Right forelimb (tissue), 1 donor: ENCODE results near the gene FGF22.
A peak's percentile ranks its signal among the peaks of the same experiment; 100 is the strongest.
"Not testable (repeated sequence)": the region's sequence is repeated elsewhere in the genome, so short reads cannot be mapped to it uniquely, and the experiment has no call there.

Experiments used
- DNase-seq: peaks from one replicate; pipeline ENCODE4 v3.0.0-alpha.2; 2018

The FGF22 gene

GRCh38 chr19:622666-623065 lies 17.0 kb upstream of the FGF22 start:
- DNase-seq, result no peak

GRCh38 chr19:623175-623916 lies 16.3 kb upstream of the FGF22 start:
- no peak for DNase-seq

DNA sequence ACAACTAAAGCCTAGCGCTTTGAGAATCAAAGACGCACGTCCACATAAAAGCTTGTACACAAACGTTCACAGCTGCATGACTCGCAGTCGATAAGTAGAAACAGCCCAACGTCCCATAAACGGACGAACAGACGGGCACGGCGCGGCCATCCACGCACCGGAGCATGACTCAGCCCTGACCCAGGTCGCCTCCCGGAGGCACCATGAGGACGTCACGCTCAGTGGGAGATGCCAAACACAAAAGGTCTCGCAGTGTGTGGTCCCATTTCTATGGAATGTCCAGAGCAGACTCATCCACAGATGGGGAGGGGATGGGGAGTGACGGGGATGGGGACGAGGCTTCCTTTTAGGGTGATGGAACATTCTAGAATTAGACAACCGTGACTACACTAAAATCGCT lies 15.7 kb upstream of the FGF22 start:
- no peak for DNase-seq

- DNase-seq, result no peak
Observed at GRCh38 chr19:624433-625109, 15.1 kb upstream of the FGF22 start.

DNA sequence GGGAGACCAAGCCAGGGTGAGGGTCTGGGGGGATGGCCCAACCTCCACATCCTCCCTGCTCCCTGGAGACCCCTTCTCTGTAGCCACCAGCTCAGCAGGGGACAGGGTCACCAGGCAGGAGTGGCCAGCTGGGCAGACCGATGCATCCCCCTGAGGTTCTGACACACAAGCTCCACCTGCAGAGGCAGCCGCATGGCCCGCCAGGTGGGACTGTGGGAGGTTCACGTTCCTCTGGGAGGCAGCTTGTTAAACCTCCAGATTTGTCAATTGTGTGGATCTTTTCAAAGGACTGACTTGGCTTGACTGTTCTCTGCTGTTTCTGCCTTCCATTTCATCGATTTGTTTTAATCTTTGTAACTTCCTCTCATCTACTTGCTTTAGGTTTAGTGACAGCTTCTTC lies 14.4 kb upstream of the FGF22 start:
- no peak for DNase-seq

DNA sequence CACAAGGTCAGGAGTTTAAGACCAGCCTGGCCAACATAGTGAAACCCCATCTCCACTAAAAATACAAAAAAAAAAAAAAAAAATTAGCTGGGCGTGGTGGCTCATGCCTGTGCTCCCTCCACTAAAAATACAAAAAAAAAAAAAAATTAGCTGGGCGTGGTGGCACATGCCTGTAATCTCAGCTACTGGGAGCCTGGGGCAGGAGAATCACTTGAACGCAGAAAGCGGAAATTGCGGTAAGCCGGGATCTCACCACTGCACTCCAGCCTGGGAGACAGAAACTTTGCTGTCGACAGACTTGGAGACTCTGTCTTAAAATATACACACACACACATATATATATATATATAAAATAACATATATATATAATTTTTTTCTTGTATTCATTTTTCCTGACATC lies 13.1 kb upstream of the FGF22 start:
- not testable (repeated sequence) for DNase-seq

GRCh38 chr19:628168-628567 lies 11.5 kb upstream of the FGF22 start:
- no peak for DNase-seq

DNA sequence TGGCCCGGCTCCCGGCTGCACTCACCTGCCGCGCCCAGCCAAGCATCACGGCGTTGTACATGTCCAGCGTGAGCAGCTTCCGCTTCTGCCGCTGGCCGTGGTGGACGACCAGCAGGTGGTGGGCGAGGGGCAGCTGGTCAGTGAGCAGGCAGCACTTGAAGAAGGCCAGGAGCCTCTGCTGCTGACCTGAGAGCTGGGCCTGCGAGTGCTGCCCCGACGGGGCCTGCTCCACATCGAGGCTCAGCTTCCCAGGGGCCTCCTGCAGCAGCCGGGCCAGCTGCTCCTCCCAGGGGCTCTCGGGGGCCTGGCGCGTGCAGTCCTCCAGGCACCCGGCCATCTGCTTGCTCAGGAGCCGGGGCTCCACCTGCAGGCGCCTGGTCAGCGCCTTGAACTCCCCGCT lies 10.2 kb upstream of the FGF22 start:
- not testable (repeated sequence) for DNase-seq

DNA sequence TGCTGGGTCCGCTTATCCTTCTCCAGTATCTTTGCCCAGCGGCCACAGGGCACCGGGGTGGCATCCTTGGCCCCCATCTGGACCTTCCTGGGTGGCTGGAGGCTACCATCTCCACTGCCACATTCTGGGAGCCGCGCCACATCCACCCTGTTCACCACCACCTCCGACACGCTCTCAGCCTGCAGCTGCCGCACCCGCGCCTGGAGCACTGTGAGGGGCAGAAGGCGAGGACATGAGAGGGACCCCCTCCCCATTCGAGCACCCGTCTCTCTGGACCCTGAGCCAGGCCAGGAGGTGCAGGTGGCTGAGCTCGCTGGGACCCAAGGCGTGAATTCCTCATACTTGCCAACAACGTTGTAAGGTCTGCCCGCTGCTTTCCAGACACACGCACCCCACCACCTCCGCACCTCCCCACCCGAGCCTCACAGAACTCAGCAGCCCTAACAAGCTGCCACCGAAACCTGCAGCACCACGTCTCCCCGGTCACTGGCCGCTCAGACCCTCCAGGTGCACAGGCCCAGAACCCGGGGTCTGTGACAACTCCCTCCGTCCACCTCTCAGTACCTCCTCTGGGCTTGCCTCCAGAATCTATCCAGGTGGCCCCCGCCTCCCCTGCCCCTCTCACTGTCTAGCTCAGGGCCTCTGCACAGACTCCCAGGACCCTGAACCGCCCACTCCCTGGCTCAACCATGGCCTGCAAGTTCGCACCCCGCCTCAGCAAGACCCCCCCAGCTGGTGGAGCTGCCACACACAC lies 9.5 kb upstream of the FGF22 start:
- no peak for DNase-seq

GRCh38 chr19:632579-633067 lies 7.1 kb upstream of the FGF22 start:
- no peak for DNase-seq

DNA sequence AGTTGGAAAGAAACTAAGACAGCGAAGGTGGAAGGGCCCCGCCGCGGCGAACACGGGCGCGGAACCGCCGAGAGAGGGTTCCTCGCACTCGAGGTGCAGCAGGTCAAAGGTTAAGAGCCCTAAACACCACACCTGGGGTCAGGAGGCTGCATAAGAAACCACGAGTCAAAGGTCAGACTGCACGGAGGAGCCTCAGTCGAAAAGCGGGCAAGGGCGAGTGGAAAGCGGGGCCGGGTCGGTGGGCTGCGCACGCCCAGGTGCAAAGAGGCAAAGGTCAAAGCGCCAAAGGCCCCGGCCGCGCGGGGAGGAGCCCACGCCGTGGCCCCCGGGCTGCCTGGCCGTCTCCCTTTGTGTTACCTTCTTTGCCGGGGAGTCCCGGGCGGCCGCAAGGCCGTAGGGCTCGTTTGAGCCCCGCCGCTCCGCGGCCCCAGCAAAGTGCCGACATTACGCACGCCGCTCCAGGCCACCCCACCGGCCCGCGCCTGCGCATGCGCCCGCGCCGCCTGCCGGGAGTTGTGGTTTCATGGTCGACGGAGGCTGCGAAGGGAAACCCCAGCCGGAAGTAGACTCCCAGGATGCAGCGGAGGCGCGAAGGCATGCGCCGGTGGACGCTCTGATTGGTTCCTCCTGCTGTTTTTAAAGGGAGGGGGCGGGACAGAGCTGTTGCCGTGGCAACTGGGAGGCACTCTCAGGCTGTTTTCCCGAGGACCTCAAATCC lies 6.5 kb upstream of the FGF22 start, which contains the start of gene POLRMT:
TSS of gene POLRMT (minus strand) at position 470 of the 718 bp plus-strand sequence. CDS start at position 445, 25 bp downstream.
- peak; percentile 98 for DNase-seq

- DNase-seq, result no peak
Observed at GRCh38 chr19:633786-634639, 5.7 kb upstream of the FGF22 start.

- DNase-seq, result no peak
Observed at GRCh38 chr19:634975-635652, 4.6 kb upstream of the FGF22 start.

DNA sequence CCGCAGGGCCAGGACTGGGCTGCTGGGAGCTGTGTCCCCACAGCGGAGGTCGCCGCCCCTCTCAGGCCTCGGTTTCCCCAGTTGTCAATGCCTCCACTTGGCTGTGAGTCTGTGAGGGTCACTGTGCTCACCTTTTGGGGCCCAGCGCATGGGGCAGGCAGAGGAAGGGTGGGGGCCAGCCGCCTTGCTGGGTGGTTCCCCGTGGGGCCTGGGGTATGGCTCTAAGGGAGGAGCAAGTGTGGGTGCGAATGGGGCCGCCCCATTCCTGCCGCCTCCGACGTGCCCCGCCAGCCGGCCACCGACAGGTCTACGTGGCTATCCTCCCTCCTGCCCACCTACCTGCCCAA lies 800 bp upstream of the FGF22 start:
- no peak for DNase-seq

DNA sequence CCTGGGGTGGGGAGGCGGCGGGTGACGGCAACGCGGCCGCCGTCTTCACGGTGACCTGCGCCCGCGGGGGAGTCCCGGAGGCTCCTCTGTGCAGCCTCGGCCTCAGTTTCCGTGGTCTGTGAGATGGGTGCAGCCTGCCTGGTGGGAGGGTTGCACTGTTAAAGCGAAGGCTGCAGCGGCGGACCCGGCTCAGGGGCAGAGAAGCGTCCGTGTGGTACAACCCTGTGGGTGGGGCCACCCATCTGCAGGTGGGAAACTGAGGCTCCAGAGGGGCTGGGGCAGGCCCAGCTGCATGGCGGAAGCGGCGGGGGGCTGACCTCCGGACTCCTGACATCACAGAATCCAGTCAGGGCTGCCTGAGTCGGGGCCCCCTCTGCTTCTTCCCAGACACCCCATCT lies 481 bp downstream of the FGF22 start:
- no peak for DNase-seq

- no peak for DNase-seq
Observed at GRCh38 chr19:640606-641189, 1.0 kb downstream of the FGF22 start.

DNA sequence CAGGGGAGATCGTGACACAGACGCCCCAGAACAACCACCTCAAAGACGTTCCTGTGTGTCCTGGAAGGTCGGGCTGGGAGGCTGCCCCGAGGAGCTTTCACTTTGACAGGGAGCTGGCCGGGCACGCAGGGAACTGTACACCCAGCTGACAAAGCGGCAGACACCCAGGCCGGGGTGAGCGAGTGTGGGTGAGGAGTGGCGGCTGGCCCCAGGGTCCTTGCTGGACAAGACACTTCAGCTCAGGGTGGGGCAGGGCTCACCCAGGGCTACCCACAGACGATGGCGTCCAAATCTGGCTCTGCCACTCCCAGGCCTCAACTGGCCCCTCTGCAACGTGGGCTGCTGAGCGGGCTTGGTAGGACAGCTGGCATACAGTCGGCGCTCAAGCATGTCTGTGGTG lies 2.0 kb downstream of the FGF22 start:
- DNase-seq, result no peak

DNA sequence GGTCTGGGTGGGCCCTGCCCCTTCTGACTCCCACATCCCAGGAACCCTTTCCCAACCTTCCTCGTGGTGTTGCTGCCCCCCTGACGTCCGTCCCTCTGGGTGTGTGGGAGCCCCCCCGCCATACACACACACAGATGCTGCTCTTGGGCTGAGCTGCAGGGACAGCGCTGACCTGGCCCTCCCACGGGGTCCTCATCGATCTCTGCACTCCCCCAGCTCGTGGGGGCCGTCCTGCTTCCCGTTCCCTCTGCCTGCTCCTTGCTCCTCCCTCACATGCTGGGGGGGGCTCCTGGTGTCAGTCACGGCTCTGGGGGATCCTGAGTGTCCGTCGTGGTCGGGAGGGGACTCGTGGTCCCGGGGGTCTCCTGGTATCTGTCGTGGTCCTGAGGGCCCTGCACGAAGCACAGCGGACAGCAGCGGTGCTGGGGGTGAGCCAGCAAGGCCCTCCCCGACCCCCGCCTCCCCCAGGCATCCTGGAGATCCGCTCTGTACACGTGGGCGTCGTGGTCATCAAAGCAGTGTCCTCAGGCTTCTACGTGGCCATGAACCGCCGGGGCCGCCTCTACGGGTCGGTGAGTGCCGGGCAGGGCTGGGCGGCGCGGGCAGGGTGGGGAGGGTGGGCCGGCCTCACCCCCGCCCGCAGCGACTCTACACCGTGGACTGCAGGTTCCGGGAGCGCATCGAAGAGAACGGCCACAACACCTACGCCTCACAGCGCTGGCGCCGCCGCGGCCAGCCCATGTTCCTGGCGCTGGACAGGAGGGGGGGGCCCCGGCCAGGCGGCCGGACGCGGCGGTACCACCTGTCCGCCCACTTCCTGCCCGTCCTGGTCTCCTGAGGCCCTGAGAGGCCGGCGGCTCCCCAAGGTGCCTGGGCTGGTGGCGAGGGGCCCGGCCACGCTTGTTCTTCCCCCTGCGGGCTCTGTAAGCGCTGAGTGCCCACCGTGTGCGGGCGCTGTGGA lies 3.4 kb downstream of the FGF22 start:
- no peak for DNase-seq

- DNase-seq, result no peak
Observed at GRCh38 chr19:643736-644135, 4.1 kb downstream of the FGF22 start.

DNA sequence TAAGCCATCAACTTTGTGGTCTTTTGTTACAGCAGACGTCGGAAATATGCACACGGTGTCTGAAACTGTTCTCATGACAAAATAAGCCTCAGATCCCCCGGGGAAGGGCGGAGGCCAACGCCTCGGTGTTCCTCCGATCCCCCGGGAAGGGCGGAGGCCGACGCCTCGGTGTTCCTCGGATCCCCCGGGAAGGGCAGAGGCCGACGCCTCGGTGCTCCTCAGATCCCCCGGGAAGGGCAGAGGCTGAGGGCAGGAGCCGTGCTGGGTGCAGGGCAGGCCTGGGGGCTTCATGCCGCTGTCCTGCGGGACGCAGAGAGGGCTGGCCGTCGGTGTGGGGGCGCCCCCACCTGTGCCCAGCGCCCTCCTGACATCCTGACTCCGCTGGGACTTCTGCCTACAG lies 4.7 kb downstream of the FGF22 start:
- DNase-seq, result no peak
